NCI-H345 treated with DMSO at 0.1 percent for 48 hours (cell line): ENCODE results near the gene SLC5A2.
"Not testable (repeated sequence)": the region's sequence is repeated elsewhere in the genome, so short reads cannot be mapped to it uniquely, and the experiment has no call there.

Source experiments
- DNase-seq: peaks from one replicate; lab custom pipeline; 2025; ENCODE audit not compliant: unreplicated experiment; lab: John Stamatoyannopoulos, UW

Gene SLC5A2

DNA sequence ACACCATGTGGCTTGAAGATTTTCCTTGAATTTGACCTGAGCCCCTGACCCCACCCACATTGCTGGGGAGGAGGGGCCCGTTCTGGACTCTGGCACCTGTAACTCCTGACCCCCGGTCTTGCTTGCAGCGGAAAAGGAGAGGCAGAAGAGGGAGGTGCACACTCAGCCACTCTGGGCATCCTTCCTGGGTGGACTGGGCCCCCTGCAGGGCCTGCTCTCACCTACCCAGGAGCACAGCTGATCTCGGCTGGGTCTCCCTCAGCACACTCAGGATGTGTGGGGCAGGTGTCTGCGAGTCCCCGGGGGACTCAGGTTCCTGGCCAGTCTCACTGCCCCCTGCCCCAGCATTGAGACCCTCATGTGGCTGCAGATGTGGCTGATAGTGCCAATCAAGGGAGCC, 40.8 kb downstream of the SLC5A2 start:
- DNase-seq: not testable (repeated sequence)

DNA sequence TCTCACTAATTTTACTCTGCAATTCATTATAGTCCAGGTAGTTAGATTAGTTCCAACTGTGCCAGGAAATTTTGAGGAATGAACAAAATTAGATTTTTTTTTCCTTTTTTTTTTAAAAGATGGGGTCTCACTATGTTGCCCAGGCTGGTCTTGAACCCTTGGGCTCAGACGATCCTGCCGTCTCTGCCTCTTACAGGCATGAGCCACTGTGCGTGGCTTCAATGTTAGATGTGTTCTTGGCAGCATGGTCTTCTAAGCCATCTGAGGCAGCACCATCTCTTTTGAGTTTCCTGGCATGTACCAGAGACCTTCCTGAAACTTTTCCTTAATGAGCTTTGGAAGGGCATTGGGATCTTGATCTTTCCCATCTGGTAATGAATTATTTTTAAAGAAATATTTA, 42.2 kb downstream of the SLC5A2 start:
- no peak for DNase-seq

DNA sequence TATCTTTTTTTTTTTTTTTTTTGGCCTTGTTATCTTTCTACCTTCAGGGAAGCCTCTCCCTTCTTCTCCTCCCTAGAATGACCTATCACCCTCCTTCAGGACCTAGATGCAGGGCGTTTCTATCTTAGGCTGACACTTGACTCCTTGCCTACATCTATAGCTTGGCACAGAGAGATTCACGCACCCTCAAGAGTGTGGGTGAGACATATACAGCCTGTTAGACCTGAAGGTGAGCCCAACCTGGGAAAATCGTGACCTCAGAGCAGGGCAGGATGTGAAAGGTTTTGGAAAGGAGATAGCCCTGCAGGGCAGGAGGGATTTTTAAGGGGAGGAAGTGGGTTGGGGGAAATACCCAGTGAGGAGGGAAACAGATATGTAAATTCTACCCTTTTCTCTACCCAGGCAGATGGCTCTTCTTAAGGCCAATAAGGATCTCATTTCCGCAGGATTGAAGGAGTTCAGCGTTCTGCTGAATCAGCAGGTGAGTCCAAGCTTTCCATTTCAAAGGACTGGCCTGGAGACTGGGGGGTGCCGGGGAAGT, 44.9 kb downstream of the SLC5A2 start, which contains the start of gene AHSP:
TSS of gene AHSP (plus strand) at position 167 of the 541 bp plus-strand sequence. CDS start at position 407, 240 bp downstream.
- no peak for DNase-seq

DNA sequence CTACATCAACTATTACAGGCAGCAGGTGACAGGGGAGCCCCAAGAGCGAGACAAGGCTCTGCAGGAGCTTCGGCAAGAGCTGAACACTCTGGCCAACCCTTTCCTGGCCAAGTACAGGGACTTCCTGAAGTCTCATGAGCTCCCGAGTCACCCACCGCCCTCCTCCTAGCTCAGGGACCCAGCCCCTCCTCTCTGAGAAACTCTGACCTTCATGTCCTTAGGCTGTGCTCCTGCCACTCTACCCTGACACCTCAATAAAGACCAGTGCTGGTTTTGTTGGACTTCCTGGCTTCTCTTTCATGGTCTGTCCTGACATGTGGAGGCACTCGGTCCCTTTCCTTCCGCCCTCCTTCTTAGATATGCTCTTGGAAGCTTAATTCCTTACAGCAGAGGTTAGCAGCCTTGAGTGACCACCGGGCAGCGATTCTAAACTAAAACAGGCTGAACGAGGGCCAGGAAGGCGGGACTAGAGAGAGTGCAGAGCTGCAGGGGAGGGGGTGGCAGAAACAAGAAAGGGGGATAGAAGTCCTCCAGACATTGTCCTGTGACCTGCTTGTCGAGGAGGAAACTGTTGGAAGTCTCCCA, 45.7 kb downstream of the SLC5A2 start:
- no peak for DNase-seq

DNA sequence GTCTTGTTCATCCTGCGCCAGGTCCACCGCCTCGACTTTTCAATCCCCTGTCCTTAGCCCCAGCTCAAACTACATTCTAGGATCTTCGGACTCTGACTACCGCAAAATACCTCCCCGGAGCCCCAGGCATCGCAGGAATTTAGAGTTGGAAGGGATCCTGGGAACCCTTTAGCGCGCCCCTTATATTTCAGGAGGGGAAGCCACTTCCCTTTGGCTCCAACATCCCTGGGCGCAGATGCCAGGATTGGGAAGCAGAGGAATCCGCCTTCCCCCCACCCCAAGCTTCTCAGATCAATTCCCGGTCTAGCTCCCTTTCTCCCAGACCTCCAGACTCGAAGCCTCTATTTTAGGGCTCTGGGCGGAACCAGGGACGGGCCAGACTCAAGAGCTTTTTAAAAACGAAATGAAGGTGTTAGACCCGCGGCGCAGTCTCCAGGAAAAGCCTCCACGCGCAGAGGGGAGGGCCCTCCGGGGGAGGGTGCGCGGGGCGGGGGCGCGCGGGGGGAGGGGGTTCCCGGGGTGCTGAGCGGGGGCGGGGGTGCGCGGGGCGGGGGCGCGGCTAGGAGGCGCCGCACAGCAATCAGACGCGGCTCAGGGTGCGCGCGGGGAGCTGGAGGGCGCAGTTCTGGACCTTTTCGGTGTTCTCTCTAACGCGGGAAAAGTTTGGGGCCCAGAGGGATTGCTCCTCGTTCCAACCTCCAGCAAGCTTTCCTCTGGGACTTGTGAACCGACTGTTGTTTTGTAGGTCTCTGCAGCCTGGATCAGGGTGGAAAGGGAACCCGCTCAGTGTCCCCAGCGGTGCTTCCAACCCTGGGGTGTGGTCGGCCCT, 46.4 kb downstream of the SLC5A2 start:
- DNase-seq: no peak

DNA sequence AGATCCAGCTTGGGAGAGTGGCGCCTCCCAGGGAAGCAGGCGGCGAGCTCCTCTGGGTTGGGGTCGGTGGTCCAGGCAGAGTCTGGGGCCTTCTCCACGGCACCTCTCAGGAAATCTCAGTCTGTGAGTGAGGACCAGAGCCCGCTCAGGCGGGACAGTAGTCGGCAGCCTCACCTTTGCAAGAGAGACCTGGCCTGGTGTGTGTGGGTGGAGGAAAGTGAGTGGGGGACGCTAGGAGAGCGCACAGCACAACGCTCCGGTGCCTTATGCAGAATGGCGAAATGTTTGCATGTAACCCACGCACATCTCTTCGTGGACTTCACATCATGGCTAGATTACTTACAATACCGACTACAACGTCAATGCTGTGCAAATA, 47.0 kb downstream of the SLC5A2 start:
- no peak for DNase-seq

DNA sequence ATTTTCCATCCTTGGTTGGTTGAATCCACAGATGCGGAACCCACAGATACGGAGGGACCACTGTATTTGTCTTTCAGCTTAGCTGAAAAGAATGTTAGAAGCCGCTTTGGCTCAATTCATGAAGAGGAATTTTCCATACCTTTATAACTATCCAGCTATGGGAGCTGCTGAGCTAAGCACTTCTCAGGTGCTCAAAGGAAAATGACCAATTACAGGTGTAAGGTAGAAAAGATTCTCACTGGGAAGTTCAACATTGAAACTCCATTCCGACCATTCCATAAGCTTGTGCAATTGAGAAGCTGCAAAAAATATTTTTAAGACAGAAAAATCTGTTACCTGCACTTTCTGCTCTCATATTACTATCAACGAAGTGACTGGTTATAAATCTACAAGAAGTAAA, 47.5 kb downstream of the SLC5A2 start:
- no peak for DNase-seq

DNA sequence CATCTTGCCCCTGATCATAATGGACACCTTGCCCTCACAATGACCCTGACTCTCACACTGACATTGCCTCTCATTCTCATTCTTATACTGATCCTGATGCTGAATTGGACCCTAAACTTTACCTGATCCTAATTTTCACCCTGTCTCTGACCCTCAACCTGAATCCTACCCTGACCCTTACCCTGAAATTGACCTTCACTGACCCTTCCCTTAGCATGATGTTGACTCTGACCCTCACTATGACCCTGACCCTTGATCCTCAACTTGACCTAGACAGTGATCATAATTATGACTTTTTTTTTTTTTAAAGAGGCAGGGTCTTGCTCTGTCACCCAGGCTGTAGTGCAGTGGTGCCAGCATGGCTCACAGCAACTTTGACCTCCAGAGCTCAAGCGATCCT, 48.2 kb downstream of the SLC5A2 start:
- no peak for DNase-seq

DNA sequence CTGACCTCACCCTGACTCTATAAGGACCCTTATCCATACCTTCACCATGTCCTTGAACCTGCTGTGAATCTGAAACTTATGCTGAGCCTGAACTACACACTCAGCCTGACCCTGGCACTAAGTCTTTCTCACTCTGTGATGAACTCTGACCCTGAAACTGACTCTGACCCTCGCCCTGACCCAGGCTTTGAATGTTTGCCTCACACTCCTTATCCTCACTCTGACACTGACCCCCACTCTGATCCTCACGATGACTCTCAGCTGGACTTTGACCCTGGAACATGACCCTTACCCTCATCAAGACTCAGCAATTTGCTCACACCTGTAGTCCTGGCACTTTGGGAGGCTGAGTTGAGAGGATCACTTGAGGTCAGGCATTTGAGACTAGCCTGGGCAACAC, 49.2 kb downstream of the SLC5A2 start:
- DNase-seq: no peak

DNA sequence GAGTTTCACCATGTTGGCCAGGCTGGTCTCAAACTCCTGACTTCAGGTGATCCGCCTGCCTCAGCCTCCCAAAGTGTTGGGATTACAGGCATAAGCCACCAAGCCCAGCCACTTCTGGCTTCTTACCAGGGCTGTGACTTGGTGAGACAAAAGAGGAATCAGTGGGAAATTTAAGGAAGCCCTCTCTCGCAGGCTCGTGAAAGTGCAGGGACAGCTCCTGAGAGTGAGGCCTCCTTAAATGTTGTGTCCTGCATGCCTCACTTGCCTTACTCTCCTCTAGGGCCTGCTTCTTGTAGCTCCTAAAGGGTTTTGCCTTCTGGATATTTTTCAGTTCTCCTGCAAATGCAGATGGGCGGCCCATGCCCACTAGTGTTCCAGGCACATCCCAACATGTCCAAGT, 50.0 kb downstream of the SLC5A2 start:
- no peak for DNase-seq

DNA sequence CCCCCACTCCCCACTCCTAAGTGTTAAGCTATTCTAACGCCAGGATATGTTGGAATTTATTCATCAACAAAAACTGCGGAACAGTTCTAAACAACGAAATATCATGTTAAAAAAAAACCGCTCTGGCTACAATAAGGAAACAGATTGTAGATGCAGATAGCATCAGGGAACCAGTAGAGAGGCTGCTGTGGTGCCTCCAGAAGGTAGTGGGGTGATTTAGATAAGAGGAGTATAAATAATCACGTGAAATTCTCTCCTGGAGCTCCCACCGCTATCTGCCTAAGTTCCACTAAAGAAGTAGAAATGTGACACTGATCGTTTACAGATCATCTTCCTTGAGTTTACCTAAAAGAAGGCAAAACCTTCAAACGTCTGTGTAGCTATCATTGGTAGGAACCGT, 52.8 kb downstream of the SLC5A2 start:
- DNase-seq: no peak

DNA sequence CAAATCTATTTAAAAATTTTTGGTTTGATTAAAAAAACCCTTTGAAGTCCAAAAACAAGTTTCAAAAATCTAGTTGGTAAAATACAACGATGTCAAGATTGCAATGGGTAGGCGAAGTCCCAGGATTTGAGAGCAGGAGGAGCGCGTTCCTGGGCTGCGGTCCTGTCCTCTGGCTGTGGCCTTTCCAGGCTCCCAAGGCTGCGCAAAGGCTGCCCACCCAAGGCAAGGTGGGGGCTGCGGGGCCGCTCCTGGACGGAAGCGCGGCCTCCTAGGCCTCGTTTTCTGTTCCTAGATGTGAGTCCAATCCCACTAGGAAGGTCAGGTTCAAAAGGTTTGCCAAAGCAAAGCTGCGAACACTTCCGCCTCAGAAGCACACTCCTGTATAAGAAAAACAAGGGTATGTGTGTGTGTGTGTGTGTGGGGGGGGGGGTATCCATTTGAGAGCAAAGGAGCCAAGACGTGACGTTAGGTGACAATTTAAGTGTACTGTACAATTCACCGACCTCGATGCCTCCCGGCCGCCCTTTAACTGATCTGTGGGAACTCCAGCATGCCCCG, 54.0 kb downstream of the SLC5A2 start:
- no peak for DNase-seq

DNA sequence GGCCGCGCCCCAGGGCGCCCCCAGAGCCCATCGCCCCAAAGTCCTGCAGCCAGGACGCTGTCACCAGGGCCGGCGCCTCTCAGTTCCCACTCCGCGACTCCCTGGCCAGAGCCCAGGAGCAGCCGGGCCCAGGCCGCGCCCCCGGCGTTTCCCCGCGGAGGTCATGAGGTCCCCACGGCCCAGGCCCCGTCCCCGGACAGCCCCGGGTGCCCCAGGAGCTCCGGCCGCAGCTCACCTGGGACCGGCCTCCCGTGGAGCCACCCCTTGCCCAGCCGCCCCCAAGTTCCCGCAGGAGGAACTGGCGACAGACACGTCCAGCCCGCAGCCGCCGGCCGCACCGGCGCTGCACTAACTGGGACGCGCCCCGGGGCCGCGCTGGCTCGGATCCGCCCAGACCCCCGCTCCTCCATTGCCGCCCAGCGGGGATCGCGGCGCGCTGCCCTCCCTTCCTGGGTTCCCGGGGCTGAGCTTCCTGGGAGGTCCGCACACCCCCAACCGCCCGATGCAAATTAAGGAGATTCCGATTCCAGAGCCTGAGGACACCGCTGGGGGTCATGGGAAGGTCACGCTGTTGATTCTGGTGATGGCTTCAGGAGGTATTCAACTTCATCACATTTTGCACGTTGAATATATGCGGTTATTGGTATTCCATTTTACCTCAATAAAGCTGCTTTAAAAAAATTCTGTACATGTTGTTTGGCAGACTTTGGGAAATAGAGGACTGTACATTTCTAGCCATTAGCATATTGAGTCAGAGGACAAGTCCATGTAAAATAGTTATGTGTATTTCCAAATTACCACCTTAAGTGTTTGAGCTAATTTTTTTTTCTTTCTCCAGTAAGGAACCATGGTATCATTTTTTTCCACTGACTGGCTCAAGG, 54.7 kb downstream of the SLC5A2 start:
- DNase-seq: no peak

DNA sequence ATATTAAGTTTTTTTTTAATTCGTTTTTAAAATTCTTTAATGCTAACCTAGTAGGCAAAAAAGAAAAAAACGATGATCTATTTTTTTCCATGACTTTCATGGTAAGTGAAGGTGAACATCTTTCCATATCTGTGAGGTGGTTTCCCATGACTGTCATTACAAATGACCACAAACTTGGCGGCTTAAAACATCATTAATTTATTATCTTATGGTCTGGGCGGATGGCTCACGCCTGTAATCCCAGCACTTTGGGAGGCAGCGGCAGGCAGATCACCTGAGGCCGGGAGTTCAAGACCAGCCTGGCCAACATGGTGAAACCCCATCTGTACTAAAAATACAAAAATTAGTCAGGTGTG, 55.3 kb downstream of the SLC5A2 start:
- not testable (repeated sequence) for DNase-seq

DNA sequence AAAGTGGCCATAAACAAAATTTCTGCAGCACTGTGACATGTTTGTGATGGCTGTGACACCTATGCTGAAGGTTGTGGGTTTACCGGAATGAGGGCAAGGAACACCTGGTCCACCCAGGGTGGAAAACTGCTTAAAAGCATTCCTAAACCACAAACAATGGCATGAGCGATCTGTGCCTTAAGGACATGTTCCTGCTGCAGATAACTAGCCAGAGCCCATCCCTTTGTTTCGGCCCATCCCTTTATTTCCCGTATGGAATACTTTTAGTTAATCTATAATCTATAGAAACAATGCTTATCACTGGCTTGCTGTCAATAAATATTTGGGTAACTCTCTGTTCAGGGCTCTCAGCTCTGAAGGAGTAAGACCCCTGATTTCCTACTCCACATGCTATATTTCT, 56.8 kb downstream of the SLC5A2 start:
- DNase-seq: not testable (repeated sequence)
